Measurements from ENCODE around the gene NEDD4L.

The NEDD4L gene

DNA sequence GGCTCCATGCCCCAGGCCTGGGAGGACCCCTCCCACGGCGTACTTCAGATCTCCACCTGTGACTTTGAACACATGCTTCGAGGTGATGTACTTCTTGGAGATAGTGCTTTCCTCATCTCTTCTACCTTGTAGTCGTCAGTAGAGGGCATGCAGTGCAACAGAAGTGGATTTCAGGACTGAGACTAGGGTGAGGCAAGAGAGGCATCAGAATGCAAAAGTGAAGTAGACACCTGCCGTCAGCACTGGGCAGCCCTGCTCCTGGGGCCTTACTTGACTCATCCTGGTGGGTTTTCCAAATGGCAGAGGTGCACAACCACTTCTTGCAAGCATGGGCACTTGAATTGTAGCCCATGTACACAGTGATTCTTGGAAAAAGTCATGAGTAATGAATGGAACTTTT lies 258.8 kb downstream of the NEDD4L start:
- Histone ChIP-seq H3K27ac (ENCODE audit: low read depth, low read length) (no peak overlapping the region), H3K9me2 (replicated peaks; ENCODE audit: insufficient read depth, low read length) (no peaks in the 10 kb centered on the region), H3K4me3 (ENCODE audit: insufficient read depth, low read length, poor library complexity, severe bottlenecking) (no peak overlapping the region), H2AFZ (ENCODE audit: low read depth, low read length, severe bottlenecking) (no peak overlapping the region), H3K9ac (ENCODE audit: low read length) (no peak overlapping the region), H3K27me3 (ENCODE audit: low read length) (no peaks in the 10 kb centered on the region), H3F3A (ENCODE audit: insufficient read depth) (no peaks in the 10 kb centered on the region), H3K4me2 (ENCODE audit: low read depth, low read length, poor library complexity, severe bottlenecking) (no peak overlapping the region), H3K9me3 (ENCODE audit: insufficient read depth, low read length) (peaks cover 5% of the 10 kb centered on the region; the same call in 1 of the 2 replicates), H3K36me3 (ENCODE audit: low read length) (no peaks in the 10 kb centered on the region), H3K79me2 (ENCODE audit: insufficient read depth, low read length) (no peaks in the 10 kb centered on the region), H4K20me1 (ENCODE audit: low read depth, low read length) (peaks cover 3% of the 10 kb centered on the region; the same call in 1 of the 2 replicates)
- no peak for TF ChIP-seq EZH2phosphoT487 (conservative IDR thresholded peaks at IDR 0.05; ENCODE audit: low read length)
- TF ChIP-seq, protein P1, sequence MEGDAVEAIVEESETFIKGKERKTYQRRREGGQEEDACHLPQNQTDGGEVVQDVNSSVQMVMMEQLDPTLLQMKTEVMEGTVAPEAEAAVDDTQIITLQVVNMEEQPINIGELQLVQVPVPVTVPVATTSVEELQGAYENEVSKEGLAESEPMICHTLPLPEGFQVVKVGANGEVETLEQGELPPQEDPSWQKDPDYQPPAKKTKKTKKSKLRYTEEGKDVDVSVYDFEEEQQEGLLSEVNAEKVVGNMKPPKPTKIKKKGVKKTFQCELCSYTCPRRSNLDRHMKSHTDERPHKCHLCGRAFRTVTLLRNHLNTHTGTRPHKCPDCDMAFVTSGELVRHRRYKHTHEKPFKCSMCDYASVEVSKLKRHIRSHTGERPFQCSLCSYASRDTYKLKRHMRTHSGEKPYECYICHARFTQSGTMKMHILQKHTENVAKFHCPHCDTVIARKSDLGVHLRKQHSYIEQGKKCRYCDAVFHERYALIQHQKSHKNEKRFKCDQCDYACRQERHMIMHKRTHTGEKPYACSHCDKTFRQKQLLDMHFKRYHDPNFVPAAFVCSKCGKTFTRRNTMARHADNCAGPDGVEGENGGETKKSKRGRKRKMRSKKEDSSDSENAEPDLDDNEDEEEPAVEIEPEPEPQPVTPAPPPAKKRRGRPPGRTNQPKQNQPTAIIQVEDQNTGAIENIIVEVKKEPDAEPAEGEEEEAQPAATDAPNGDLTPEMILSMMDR (IDR thresholded peaks at IDR 0.05; ENCODE audit: insufficient read depth, low read length, poor library complexity, severe bottlenecking), result no peak

DNA sequence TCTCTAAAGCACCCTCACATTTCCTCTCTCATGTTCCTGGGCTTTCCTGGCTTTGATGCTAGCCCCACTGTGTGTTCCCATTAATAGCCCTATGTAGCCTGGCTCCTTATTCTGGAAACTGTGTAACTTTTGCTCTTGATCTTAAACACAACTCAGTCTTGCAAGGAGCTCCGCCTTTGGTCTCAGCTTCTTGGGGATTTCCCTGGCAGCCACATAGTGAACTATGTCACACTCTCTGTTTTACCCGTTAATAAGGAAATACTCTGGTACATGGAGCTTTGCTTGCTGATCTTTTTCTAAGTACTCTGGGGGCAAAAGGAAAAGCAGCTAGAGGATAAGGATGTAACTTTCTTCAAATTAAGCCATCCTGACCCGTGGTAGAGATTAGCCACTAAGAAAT lies 259.3 kb downstream of the NEDD4L start:
- no peaks in the 10 kb centered on the region for H3K9me2 ChIP-seq (replicated peaks; ENCODE audit: insufficient read depth, low read length)
- H3K9me3 ChIP-seq (ENCODE audit: insufficient read depth, low read length), result peaks cover 5% of the 10 kb centered on the region; the same call in 1 of the 2 replicates
- no peak overlapping the region for H3K27ac ChIP-seq (ENCODE audit: low read depth, low read length)
- no peak overlapping the region for H2AFZ ChIP-seq (ENCODE audit: low read depth, low read length, severe bottlenecking)
- H3K27me3 ChIP-seq (ENCODE audit: low read length), result no peaks in the 10 kb centered on the region
- peaks cover under 1% of the 10 kb centered on the region; the same call in 1 of the 2 replicates for H4K20me1 ChIP-seq (ENCODE audit: low read depth, low read length)
- no peaks in the 10 kb centered on the region for H3K36me3 ChIP-seq (ENCODE audit: low read length)
- H3K79me2 ChIP-seq (ENCODE audit: insufficient read depth, low read length), result no peaks in the 10 kb centered on the region
- TF ChIP-seq, protein P1 (IDR thresholded peaks at IDR 0.05; ENCODE audit: insufficient read depth, low read length, poor library complexity, severe bottlenecking), result no peak
- no peak for TF ChIP-seq EZH2phosphoT487 (conservative IDR thresholded peaks at IDR 0.05; ENCODE audit: low read length)
- no peaks in the 10 kb centered on the region for H3F3A ChIP-seq (ENCODE audit: insufficient read depth)
- H3K9ac ChIP-seq (ENCODE audit: low read length), result no peak overlapping the region
- no peak overlapping the region for H3K4me2 ChIP-seq (ENCODE audit: low read depth, low read length, poor library complexity, severe bottlenecking)
- H3K4me3 ChIP-seq (ENCODE audit: insufficient read depth, low read length, poor library complexity, severe bottlenecking), result no peak overlapping the region

DNA sequence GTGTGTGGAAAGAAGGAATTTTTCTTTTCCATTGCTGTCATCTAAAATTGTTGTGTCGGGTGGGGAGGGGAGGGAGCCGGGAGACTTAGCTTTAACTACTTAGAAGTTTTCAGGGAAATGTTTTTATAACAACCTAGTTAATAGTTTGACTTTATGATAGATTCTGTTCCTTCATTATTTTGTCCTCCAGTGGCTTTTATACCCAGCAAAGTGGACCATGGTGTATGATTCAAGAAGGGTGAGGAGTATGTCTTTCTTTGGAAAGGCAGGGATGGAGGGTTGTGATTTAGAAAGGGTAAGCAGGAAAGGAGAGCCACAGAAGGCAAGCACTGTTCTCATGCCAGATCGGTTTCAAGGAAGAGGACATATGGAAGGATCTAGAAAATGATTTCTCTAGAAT lies 261.8 kb downstream of the NEDD4L start:
- Histone ChIP-seq H3K9ac (ENCODE audit: low read length) (no peak overlapping the region), H3K9me3 (ENCODE audit: insufficient read depth, low read length) (peaks cover 5% of the 10 kb centered on the region; the same call in 1 of the 2 replicates), H3K27me3 (ENCODE audit: low read length) (no peaks in the 10 kb centered on the region), H3K9me2 (replicated peaks; ENCODE audit: insufficient read depth, low read length) (no peaks in the 10 kb centered on the region), H3F3A (ENCODE audit: insufficient read depth) (no peaks in the 10 kb centered on the region), H3K79me2 (ENCODE audit: insufficient read depth, low read length) (no peaks in the 10 kb centered on the region), H2AFZ (ENCODE audit: low read depth, low read length, severe bottlenecking) (no peak overlapping the region), H3K4me2 (ENCODE audit: low read depth, low read length, poor library complexity, severe bottlenecking) (no peak overlapping the region), H3K4me3 (ENCODE audit: insufficient read depth, low read length, poor library complexity, severe bottlenecking) (no peak overlapping the region), H3K36me3 (ENCODE audit: low read length) (no peaks in the 10 kb centered on the region), H4K20me1 (ENCODE audit: low read depth, low read length) (no peaks in the 10 kb centered on the region), H3K27ac (ENCODE audit: low read depth, low read length) (no peak overlapping the region)
- no peak for TF ChIP-seq EZH2phosphoT487 (conservative IDR thresholded peaks at IDR 0.05; ENCODE audit: low read length)
- TF ChIP-seq, protein P1 (IDR thresholded peaks at IDR 0.05; ENCODE audit: insufficient read depth, low read length, poor library complexity, severe bottlenecking), result no peak
